ENCODE data around the gene CEP20. TPM values are rescaled to one million over a fixed set of nuclear protein-coding genes. Genes with fewer than 3 reads are reported as not detected.

CEP20 gene
- total RNA-seq, 1 donor: 48.9 TPM

DNA sequence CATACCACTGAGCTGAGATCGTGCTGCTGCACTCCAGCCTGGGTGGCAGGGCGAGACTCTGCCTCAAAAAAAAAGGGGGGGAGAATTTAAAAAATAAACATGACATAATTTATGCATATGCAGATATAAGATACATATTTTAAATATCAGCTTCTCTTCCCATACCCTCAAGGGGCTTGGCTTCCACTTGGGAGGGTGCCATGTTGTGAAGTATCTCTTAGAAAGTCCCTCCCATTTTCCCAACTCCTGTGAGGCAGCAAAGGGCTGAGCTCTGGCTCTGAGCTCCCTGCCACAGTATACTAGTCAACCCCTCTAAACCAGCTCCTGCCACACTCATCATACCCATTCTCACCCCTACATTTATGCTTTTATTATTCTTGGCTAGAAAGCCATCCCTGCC lies 71.0 kb downstream of the CEP20 start:
- H3K36me3 ChIP-seq (ENCODE audit: insufficient read depth, low read length): no peaks in the 10 kb centered on the region
- no peaks in the 10 kb centered on the region for H3K4me1 ChIP-seq (ENCODE audit: insufficient read depth, low read length)
- peaks cover 31% of the 10 kb centered on the region for H3K27me3 ChIP-seq (ENCODE audit: insufficient read depth, low read length)
- TF ChIP-seq, protein P1, sequence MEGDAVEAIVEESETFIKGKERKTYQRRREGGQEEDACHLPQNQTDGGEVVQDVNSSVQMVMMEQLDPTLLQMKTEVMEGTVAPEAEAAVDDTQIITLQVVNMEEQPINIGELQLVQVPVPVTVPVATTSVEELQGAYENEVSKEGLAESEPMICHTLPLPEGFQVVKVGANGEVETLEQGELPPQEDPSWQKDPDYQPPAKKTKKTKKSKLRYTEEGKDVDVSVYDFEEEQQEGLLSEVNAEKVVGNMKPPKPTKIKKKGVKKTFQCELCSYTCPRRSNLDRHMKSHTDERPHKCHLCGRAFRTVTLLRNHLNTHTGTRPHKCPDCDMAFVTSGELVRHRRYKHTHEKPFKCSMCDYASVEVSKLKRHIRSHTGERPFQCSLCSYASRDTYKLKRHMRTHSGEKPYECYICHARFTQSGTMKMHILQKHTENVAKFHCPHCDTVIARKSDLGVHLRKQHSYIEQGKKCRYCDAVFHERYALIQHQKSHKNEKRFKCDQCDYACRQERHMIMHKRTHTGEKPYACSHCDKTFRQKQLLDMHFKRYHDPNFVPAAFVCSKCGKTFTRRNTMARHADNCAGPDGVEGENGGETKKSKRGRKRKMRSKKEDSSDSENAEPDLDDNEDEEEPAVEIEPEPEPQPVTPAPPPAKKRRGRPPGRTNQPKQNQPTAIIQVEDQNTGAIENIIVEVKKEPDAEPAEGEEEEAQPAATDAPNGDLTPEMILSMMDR (IDR thresholded peaks at IDR 0.05; ENCODE audit: extremely low read depth, low read depth, low read length): no peak
- no peak overlapping the region for H3K4me3 ChIP-seq (ENCODE audit: insufficient read depth, low read length)
- H3K4me2 ChIP-seq (ENCODE audit: insufficient read depth, low read length): no peak overlapping the region
- H3K9me3 ChIP-seq (ENCODE audit: low read depth, low read length): peaks cover 4% of the 10 kb centered on the region
- no peak overlapping the region for H3K27ac ChIP-seq (ENCODE audit: low read depth, low read length)
- no peaks in the 10 kb centered on the region for H4K20me1 ChIP-seq (ENCODE audit: insufficient read depth, low read length)
- H2AFZ ChIP-seq (ENCODE audit: low read length): no peak overlapping the region
- no peak for DNase-seq (ENCODE audit: insufficient read length, low spot score, missing footprints)
- no peaks in the 10 kb centered on the region for H3K79me2 ChIP-seq (ENCODE audit: insufficient read depth, low read length)

DNA sequence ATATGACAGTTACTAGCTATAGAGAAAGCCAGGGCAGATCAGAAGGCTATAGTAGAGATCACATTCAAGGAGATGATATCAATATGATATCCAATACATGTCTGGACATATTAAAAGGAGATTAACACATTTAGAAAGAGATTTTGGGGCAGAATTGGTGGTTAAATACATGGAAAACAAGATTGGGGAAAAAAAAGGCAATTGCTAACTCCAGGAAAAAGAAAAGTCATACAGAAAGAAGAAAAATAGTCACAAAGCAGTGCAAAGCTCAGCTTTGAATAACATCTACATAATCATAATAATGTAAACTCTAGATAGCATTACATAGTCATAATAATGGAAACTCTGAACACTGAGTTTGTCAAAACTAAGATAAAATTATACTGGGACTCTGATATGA lies 72.2 kb downstream of the CEP20 start:
- Histone ChIP-seq H3K79me2 (ENCODE audit: insufficient read depth, low read length) (no peaks in the 10 kb centered on the region), H4K20me1 (ENCODE audit: insufficient read depth, low read length) (no peaks in the 10 kb centered on the region), H3K4me3 (ENCODE audit: insufficient read depth, low read length) (no peak overlapping the region), H3K27ac (ENCODE audit: low read depth, low read length) (no peak overlapping the region), H3K27me3 (ENCODE audit: insufficient read depth, low read length) (peaks cover 30% of the 10 kb centered on the region), H3K36me3 (ENCODE audit: insufficient read depth, low read length) (no peaks in the 10 kb centered on the region), H3K4me2 (ENCODE audit: insufficient read depth, low read length) (no peak overlapping the region), H3K9me3 (ENCODE audit: low read depth, low read length) (peaks cover 4% of the 10 kb centered on the region), H3K4me1 (ENCODE audit: insufficient read depth, low read length) (peaks cover 9% of the 10 kb centered on the region), H2AFZ (ENCODE audit: low read length) (no peak overlapping the region)
- TF ChIP-seq, protein P1 (IDR thresholded peaks at IDR 0.05; ENCODE audit: extremely low read depth, low read depth, low read length): no peak
- DNase-seq (ENCODE audit: insufficient read length, low spot score, missing footprints): no peak

Small RNAs within 50 kb of the gene (small RNA-seq; reads per million reads assigned to genes)
- not detected for gene RNU6-213P

Other genes with a start within 250 kb of the CEP20 start
- 25.0 and 25.7 TPM in 2 replicates for gene MARF1, start 245.4 kb downstream of the CEP20 start, total RNA-seq
- gene NDE1, start 238.4 kb downstream of the CEP20 start, total RNA-seq: 28.3 and 31.5 TPM in 2 replicates
- gene MYH11, start 31.6 kb downstream of the CEP20 start, total RNA-seq: under 0.01 TPM in 2 replicates
- gene ABCC1, start 61.0 kb upstream of the CEP20 start, total RNA-seq: 33.7 and 37.7 TPM in 2 replicates